Smooth muscle cell of bladder (primary cell): ENCODE data around the gene B4GALNT3. TPM values are rescaled to one million over a fixed set of nuclear protein-coding genes. Genes with fewer than 3 reads are reported as not detected.

Source experiments
- total RNA-seq: library from RNA; depleted of rRNA; stranded (reverse); fragments of >200 nt; gene quantifications from 2 replicates; pipeline ENCODE4 v1.2.3, GENCODE V29; 2014

The B4GALNT3 gene
- under 0.01 TPM in 1 of 2 replicates, not detected in the other for total RNA-seq

DNA sequence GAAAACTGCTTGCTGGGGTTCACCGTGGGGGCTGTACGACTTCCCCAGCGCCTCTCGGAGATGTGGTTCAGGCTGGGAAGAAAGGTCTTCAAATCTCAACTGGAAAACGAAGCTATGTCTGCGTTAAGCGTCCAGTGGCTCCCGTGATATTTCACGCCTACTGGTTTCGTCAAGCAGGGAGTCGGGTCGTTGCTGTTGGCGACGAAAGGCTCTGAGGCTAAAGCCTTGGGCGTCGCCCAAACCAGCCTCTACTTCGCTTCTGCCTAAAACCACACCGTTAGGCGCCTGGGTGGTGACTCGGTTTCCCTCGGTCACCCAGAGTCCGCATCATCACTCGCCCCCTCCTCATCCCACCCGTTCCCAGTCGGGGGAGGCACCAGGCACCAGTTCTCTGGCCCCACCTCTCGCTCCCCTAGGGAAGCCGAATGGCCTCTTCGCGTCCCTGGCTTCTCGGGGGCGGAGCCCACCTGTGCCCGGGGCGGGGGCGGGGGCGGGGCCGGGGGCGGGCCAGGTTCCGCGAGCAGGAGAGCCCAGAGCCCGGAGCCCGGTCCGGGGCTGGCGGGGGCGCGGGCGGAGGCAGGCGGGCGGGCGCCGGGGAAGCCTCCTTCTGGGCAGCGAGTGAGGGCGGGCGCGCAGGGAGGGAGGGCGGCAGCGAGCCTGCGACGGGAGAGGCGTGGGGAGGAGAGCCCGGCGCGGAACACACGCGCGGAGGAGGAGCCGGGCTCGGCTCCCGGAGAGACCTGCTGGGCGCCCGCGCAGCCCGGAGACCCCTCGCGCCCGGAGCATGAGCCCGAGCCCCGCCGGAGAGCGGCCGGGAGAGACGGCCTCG, at the start of gene B4GALNT3:
Gene B4GALNT3 (plus strand): TSS at position 510 of the 829 bp plus-strand sequence. CDS start 438 bp downstream, outside the sequence.

Other genes starting within 250 kb of the B4GALNT3 start
- under 0.01 TPM in 1 of 2 replicates, not detected in the other for gene SLC6A12, start 245.8 kb upstream of the B4GALNT3 start, total RNA-seq
- 0.14 and 0.18 TPM in 2 replicates for gene SLC6A13, start 197.1 kb upstream of the B4GALNT3 start, total RNA-seq
- 49.4 and 62.1 TPM in 2 replicates for gene KDM5A, start 70.6 kb upstream of the B4GALNT3 start, total RNA-seq
- gene CCDC77, start 58.3 kb upstream of the B4GALNT3 start, total RNA-seq: 4.3 and 4.9 TPM in 2 replicates
- gene NINJ2, start 203.5 kb downstream of the B4GALNT3 start, total RNA-seq: 1.8 and 3.1 TPM in 2 replicates